Cardiac muscle cell (in vitro differentiated cells and primary cell): ENCODE measurements around the gene CES2. TPM values are rescaled to one million over a fixed set of nuclear protein-coding genes. Genes with fewer than 3 reads are reported as not detected.
A peak's percentile ranks its signal among the peaks of the same experiment; 100 is the strongest.

ENCODE experiments used
- DNase-seq, 2 donors: peaks; one replicate each; pipeline versions ENCODE4 v3.0.0 to v3.0.0-alpha.2; 2010 to 2017; ENCODE audit warnings: low read depth in 1 of 2, low spot score in 1 of 2
- H3K27ac ChIP-seq: fragments of 200-600 bp; sonication (generic); 2 replicates; pipeline ENCODE4 v1.5.1; 2016
- H3K27me3 ChIP-seq: fragments of 200-600 bp; sonication (generic); 2 replicates; pipeline ENCODE4 v1.6.0; 2016; ENCODE audit warnings: control low read depth
- H3K36me3 ChIP-seq: fragments of 200-600 bp; sonication (generic); 2 replicates; pipeline ENCODE4 v1.5.1; 2016; ENCODE audit warnings: control low read depth
- H3K4me1 ChIP-seq: fragments of 200-600 bp; sonication (generic); 2 replicates; pipeline ENCODE4 v1.8.1; 2017; ENCODE audit warnings: low read depth, mild to moderate bottlenecking, mixed run types
- H3K4me3 ChIP-seq: fragments of 200-600 bp; sonication (generic); 2 replicates; pipeline ENCODE4 v1.5.1; 2016; ENCODE audit warnings: mild to moderate bottlenecking
- H3K9me3 ChIP-seq: fragments of 200-600 bp; sonication (generic); 2 replicates; pipeline ENCODE4 v1.5.1; 2017; ENCODE audit warnings: low read depth, mild to moderate bottlenecking, control low read depth
- CTCF ChIP-seq: IDR thresholded peaks from 2 replicates; pipeline ENCODE4 v1.5.1; 2012; ENCODE audit warnings: low read depth, mild to moderate bottlenecking, low read length
- polyA plus RNA-seq: library from polyadenylated mRNA; unstranded; fragments of >200 nt; fragmentation: Nextera tagmentation; extraction: Ambion mirVana; gene quantifications from 2 replicates; pipeline ENCODE4 v1.2.1, GENCODE V29; 2016
- total RNA-seq: library from RNA; depleted of rRNA; stranded (reverse); fragments of >200 nt; gene quantifications from 2 replicates; pipeline ENCODE4 v1.2.3, GENCODE V29; 2016

Gene CES2
- total and polyA plus RNA-seq, 2 experiments from 2014 or later, result 69.1 to 84.2 TPM

DNA sequence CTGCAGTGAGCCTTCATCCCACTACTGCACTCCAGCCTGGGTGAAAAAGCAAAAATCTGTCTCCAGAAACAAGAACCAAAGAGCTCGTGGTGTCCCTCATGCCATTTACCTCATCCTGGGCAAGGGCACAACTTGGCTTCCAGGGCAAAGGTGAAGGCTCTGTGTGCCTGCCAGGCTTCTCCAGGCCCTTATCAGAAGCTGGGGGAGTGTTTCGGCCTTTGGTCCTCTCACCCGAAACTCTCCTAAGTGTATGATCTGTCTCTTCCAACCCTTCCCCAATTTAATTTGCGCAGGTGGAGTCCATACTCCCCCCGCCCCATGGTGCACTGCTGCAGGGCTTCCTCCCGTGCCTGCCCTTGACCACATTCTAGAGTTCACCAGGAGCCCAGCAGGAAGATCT, 1.1 kb downstream of the CES2 start:
- no peak for DNase-seq
- Histone ChIP-seq H3K9me3 (no peaks in the 10 kb centered on the region), H3K4me3 (peak overlapping the region; percentile 62), H3K36me3 (peaks cover 16% of the 10 kb centered on the region), H3K27me3 (no peaks in the 10 kb centered on the region), H3K27ac (no peak overlapping the region), H3K4me1 (peaks cover 19% of the 10 kb centered on the region)
- TF ChIP-seq CTCF, result no peak

- H3K27ac ChIP-seq, result no peak overlapping the region
- H3K9me3 ChIP-seq, result no peaks in the 10 kb centered on the region
- no peak overlapping the region for H3K4me3 ChIP-seq
- H3K4me1 ChIP-seq, result peaks cover 19% of the 10 kb centered on the region
- DNase-seq, result no peak
- peaks cover 22% of the 10 kb centered on the region for H3K36me3 ChIP-seq
- H3K27me3 ChIP-seq, result no peaks in the 10 kb centered on the region
- no peak for TF ChIP-seq CTCF
These were observed 1.7 kb downstream of the CES2 start for GRCh38 chr16:66936889-66937554.

DNA sequence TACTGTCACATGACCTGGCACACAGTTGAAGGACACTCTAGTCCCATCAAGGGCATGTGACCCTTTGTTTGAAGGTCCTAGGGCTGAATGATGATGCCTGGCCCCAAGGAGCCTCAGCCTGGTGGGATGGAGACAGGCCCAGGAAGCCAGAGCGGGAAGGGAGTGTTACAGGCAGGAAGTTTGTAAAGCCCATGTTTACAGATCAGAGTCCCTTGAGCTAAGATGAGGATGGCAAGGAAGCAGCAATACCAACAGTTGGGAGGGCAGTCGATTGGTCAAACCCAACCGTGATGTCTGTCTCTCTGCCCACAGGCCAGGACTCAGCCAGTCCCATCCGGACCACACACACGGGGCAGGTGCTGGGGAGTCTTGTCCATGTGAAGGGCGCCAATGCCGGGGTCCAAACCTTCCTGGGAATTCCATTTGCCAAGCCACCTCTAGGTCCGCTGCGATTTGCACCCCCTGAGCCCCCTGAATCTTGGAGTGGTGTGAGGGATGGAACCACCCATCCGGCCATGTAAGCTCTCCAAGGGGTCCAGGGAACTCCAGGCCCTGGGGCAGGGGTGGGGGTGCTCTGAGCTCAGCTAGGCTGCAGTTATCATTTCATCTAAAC, 2.5 kb downstream of the CES2 start:
- H3K4me3 ChIP-seq, result no peak overlapping the region
- no peaks in the 10 kb centered on the region for H3K27me3 ChIP-seq
- H3K27ac ChIP-seq, result no peak overlapping the region
- no peak for TF ChIP-seq CTCF
- H3K9me3 ChIP-seq, result no peaks in the 10 kb centered on the region
- peaks cover 19% of the 10 kb centered on the region for H3K4me1 ChIP-seq
- H3K36me3 ChIP-seq, result peaks cover 27% of the 10 kb centered on the region
- DNase-seq, result no peak

DNA sequence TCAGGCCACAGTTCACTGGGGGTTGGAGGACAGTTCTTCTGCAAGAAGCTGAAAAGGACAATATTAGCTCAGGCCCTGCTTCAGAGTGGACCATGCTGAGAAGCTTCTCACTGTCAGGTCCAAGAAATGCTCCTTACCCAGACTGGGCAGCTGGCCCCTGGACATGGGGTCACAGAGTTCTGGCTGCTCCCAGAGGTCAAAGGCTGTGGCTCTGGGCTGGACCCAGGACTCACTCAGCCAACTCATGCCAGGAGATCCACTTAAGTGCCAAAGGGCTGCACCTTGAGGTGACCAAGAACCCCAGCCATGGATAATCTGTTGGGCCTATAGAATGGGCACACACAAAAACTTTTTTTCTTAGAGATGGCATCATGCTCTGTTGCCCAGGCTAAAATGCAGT, 4.0 kb downstream of the CES2 start:
- Histone ChIP-seq H3K27ac (no peak overlapping the region), H3K27me3 (no peaks in the 10 kb centered on the region), H3K9me3 (no peaks in the 10 kb centered on the region), H3K4me3 (no peak overlapping the region), H3K4me1 (peaks cover 12% of the 10 kb centered on the region), H3K36me3 (peaks cover 28% of the 10 kb centered on the region)
- no peak for DNase-seq
- no peak for TF ChIP-seq CTCF

DNA sequence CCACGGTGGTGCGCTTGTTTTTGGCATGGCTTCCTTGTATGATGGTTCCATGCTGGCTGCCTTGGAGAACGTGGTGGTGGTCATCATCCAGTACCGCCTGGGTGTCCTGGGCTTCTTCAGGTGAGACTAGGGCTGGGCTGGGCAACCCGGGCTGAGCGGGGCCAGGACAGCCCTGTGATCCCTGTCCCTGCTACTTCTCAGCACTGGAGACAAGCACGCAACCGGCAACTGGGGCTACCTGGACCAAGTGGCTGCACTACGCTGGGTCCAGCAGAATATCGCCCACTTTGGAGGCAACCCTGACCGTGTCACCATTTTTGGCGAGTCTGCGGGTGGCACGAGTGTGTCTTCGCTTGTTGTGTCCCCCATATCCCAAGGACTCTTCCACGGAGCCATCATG, 4.9 kb downstream of the CES2 start:
- Histone ChIP-seq H3K27me3 (no peaks in the 10 kb centered on the region), H3K27ac (no peak overlapping the region), H3K4me3 (no peak overlapping the region), H3K4me1 (peaks cover 11% of the 10 kb centered on the region), H3K36me3 (peaks cover 28% of the 10 kb centered on the region), H3K9me3 (no peaks in the 10 kb centered on the region)
- DNase-seq, result no peak
- no peak for TF ChIP-seq CTCF
